A172 (cell line): Measurements from ENCODE around the gene CCN5. TPM values are rescaled to one million over a fixed set of nuclear protein-coding genes. Genes with fewer than 3 reads are reported as not detected.
"Not testable (repeated sequence)": the region's sequence is repeated elsewhere in the genome, so short reads cannot be mapped to it uniquely, and the experiment has no call there.

Experiments
- DNase-seq: peaks from one replicate; pipeline ENCODE4 v3.0.0-alpha.2; 2015; ENCODE audit warnings: low spot score
- total RNA-seq: library from RNA; depleted of rRNA; stranded (reverse); fragments of >200 nt; shearing (Covaris generic); gene quantifications from 2 replicates; pipeline ENCODE4 v1.2.3, GENCODE V29; 2014

CCN5 gene
- total RNA-seq, 1 experiment from 2014 or later, result not detected

DNA sequence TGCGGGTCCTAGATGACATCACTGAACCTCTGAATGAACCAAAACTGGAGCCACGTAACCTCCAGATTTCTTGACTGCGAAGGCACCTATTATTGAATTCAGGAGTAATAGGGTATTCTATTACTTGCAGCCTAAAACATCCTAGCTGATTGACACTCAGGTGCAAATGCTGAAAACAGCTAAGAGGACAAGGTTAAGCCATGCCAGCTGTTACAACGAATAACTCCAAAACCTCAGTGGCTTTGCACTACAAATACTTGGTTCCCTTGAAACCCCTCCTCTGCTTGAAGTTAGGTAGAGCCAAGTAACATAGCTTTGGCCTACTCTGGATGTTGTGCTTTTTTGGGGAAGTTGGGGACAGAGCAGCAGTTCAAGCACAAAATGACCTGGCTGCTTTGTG is 21.0 kb upstream of the CCN5 start:
- no peak for DNase-seq

DNA sequence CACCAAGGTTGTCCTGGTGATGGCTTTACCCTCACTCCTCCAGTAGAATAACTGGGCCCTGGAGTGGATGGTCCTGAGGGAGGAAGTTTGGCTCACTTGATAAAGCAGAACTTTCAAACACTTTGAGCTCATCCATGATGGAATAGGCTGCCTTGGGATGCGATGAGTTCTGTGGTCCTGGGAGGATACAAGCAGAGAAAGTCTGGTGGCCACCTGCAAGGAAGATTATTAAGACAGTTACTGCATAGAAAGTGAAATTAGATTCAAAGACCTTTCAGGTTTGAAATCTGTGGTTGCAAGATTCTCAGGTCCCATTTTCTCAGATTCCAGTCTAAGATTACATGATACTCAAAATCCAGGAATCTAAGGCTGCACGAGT is 19.9 kb upstream of the CCN5 start:
- DNase-seq, result no peak

DNA sequence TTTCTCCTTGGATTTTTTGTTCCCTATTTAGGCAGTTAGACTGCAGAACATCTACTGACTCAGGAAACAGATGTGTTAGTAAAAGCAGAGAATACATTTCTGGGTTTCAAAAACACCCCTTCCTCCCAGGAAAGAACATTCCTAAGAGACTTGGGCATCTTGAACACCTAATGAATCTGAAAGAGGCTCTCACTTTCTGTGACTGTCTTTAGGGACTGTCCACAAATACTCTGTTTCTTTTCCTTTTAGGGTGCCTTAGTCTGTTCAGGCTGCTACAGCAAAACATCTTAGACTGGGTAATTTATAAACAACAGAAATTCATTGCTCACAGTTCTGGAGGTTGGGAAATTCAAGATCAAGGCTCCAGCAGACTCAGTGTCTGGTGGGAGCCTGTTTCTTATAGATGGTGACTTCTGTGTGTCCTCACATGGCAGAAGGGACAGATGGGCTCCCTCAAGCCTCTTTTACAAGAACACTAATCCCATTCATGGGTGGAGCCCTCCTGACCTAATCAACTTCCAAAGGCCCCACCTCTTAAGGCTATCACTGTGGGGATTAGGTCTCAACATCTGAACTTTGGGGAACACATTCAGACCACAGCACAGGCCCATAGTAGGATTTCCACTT is 19.4 kb upstream of the CCN5 start:
- DNase-seq, result no peak

GRCh38 chr20:44696315-44696714 is 18.9 kb upstream of the CCN5 start:
- DNase-seq, result no peak

DNA sequence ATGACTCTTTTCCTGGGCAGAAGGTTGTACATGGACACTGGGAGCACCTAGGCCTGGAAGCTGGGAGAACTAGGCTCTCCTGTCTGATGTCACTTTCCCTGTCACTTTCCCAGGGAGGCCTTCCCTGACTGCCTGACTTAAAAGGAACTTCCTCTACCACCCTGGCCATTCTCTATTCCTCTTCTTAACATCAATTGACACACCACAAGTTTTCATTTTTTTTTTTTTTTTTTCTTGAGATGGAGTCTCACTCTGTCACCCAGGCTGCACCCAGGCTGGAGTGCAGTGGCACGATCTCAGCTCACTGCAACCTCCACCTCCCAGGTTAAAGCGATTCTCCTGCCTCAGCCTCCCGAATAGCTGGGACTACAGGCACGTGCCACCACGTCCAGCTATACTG is 18.1 kb upstream of the CCN5 start:
- DNase-seq, result not testable (repeated sequence)

DNA sequence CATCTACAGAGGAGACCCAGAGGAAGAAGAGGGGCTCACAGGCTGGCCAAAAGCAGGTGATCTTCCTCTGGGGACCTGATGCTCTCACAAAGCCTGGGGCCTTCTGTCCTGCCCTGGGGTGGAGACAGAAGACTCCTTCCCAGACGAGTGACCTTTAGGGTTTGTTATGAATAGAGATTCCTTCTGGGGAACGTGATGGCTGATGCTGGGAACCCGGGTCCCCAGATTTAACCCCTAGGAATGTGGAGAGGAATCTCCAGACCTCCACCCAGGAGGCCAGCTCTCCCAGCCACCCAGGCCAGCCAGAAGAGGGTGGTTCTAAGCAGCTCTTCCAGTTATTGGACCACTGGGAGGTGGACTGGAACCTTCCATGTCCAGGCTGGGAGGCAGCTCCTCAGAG is 16.8 kb upstream of the CCN5 start:
- no peak for DNase-seq

- no peak for DNase-seq
Observed at GRCh38 chr20:44700306-44700705, 14.9 kb upstream of the CCN5 start.

DNA sequence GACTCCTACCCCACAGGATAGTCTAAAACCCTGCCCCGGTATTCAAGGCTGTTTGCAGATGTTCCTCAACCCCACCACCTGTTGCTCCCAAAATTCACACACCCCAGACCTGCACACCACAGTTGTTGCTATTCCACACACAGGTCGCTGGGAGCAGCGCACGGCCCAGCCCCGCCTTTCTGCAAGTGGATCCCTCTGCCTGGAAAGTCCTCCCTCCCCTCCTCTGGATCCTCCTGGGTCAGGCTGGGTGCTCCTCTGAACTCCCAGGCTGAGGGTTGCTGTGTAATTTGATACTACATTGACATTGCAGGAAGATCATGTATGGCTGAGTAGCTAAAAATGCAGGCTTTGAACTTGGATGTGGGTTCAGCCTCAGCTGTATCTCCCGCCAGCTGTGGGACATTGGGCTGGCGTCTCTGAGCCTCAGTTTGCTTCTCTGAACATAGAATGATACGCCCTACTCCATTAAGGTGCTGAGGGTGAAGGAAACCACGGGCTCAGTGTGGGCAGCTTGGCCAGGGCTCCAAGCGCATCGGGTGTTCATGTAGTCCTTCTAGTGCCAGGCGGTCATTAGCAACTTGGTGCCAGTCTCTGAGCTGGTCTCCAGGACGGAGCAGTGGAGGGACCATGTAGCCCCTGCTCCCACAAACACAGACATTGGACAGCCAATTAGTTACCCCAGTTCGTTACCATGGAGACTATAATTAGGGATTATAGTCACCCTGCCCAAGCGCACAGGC is 13.9 kb upstream of the CCN5 start:
- no peak for DNase-seq

- DNase-seq, result no peak
Observed at GRCh38 chr20:44701858-44702256, 13.3 kb upstream of the CCN5 start.

DNA sequence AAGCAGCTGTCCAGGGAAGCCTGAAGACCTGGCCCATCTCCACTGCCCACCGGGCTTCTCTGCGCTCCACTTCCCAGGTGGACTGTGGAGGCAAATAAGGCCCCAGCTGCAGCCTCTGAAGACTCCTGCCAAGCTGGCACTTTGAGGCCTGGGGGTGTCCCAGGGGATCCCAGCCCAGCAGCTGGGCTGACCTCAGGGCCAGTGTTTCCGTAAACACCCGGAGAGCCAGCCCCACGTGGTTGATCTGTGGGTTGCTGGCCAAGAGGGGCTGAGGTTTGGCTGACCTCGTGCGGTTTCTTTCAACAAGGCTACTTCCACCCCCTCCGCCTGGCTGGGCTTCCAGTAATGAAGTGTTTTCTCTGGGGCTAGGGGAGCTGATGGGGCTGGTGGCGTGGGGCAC is 12.4 kb upstream of the CCN5 start:
- DNase-seq, result peak; percentile 93

DNA sequence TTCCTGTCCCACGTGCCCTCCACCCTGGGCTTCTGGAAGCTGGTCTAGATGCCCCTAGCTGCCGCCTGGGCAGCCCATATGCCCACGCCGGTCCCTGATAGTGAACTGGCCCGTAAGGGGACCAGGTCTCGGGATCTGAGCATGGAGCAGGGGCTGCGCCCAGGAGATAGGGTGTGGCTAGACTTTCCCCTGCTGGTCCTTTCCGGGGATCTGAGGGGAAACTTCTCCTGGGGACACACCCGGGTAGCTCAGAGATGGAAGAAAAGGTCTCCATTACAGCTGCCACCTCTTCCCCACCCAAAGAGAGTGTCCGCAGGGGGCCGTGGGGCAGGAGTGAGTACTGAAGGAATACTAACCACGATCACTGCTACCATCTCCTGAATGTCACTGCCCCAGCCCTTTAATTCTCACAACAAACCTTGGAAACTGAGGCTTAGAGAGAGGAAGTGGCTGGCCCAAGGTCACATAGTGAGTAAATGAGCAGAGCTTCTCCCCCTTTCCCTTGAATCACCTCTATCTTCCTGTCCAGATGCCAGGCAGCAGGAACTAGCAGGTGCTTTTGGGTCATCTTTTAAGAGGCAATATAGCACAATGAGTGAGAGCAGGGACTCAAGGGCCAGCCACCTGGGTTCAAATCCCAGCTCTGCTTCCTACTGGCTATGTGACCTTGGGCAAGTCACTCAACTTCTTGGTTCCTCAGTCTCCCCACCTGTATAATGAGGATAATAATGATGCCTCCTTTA is 11.8 kb upstream of the CCN5 start:
- DNase-seq, result peak; percentile 48

DNA sequence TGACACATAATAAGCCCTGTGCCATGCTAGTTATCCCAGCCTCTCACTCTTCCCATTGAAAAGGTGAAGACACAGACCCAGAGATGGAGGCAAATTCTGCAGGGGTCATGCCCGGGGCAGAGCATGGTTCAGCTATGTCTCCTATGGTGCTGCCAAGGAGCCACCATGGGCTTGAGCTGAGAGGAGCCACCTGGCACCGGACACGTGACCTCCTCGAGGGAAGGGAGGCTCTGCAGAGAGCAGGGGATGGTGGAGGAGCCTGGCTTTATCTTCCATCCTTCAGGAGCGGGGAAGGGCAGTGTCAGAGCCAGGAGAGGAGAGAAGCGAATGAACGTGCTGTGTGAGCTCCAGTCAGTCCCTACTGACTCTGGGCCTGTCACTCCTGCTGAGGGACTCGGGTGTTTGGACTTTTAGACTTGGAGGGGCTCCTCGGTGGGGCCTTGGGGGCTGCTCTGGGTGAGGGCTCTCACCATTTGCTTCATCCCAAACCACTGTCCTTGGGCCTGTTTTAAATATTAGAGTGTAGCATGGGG is 11.1 kb upstream of the CCN5 start:
- no peak for DNase-seq

GRCh38 chr20:44704551-44704971 is 10.6 kb upstream of the CCN5 start:
- peak; percentile 64 for DNase-seq

GRCh38 chr20:44705364-44706094 is 9.6 kb upstream of the CCN5 start:
- no peak for DNase-seq

- no peak for DNase-seq
Observed at GRCh38 chr20:44706301-44707017, 8.7 kb upstream of the CCN5 start.

DNA sequence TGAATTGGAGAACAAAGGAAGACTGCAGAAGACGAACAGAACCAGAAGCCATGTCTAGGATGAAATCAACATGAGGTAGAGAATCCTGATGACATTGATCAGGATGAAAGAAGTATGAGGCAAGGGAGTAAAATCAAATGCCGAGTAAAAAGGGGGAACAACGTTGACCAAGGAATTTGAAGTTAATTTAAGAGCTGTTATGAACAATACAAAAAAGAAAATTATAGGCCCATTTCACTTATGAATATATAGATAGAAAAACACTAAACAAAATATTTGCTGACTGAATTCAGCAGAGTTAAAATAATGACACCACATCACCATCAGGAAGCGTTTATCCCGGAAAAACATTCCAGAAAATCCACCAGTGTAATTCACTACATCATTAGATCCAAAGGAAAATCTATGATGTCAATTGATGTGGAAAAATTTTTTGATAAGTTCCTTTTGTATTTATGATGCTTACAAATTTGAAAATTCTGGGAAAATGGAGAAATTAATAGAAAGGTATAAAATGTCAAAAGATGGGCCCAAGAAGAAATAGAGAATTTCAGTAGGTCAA is 8.1 kb upstream of the CCN5 start:
- DNase-seq, result no peak

GRCh38 chr20:44709380-44709779 is 5.8 kb upstream of the CCN5 start:
- no peak for DNase-seq

DNA sequence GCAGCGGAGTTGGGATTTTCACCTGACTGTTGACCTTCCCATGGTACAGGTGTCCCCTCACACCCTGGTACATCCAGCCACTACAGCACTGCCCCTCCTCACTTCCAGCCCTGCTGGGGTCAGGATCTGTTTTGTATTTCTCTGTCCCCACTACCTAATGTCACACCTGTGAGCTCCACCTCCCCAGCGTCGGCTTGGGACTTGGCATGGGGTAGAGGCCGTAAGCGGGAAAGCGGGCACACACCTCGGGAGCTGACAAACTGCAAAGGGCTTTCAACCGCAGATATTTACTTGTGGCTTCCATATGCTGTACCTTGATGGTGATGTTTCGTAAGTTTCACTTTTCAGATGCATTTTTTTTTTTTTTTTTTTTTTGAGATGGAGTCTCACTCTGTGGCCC is 5.4 kb upstream of the CCN5 start:
- no peak for DNase-seq

- DNase-seq, result no peak
Observed at GRCh38 chr20:44711237-44711636, 3.9 kb upstream of the CCN5 start.

- DNase-seq, result no peak
Observed at GRCh38 chr20:44714102-44714700, 968 bp upstream of the CCN5 start.
